GM18868 (cell line): ENCODE data around the gene UBE2K.
"Not testable (repeated sequence)": the region's sequence is repeated elsewhere in the genome, so short reads cannot be mapped to it uniquely, and the experiment has no call there.

Source experiments
- ATAC-seq: cut with Tn5 transposase; IDR thresholded peaks from one replicate; pipeline ENCODE4 v1.9.1; 2021; ENCODE audit warnings: mild to moderate bottlenecking, moderate library complexity; ENCODE audit not compliant: unreplicated experiment

Gene UBE2K

GRCh38 chr4:39687014-39687413 is 10.9 kb upstream of the UBE2K start:
- ATAC-seq = no peak

GRCh38 chr4:39689970-39690369 is 8.0 kb upstream of the UBE2K start:
- no peak for ATAC-seq

- ATAC-seq = peak; percentile 19
These were observed 581 bp downstream of the UBE2K start for GRCh38 chr4:39698424-39699009.

- no peak for ATAC-seq
These were observed 1.9 kb downstream of the UBE2K start for GRCh38 chr4:39699687-39700409.

GRCh38 chr4:39700554-39700953 is 2.6 kb downstream of the UBE2K start:
- no peak for ATAC-seq

- no peak for ATAC-seq
These were observed 4.8 kb downstream of the UBE2K start for GRCh38 chr4:39702716-39703115.

- not testable (repeated sequence) for ATAC-seq
These were observed 6.9 kb downstream of the UBE2K start for GRCh38 chr4:39704789-39705188.

- ATAC-seq = peak; percentile 17
These were observed 8.4 kb downstream of the UBE2K start for GRCh38 chr4:39706334-39706733.

GRCh38 chr4:39706741-39707511 is 9.0 kb downstream of the UBE2K start:
- peak; percentile 53 for ATAC-seq

- peak; percentile 56 for ATAC-seq
These were observed 12.4 kb downstream of the UBE2K start for GRCh38 chr4:39710098-39710896.

- no peak for ATAC-seq
These were observed 15.1 kb downstream of the UBE2K start for GRCh38 chr4:39712819-39713607.

- ATAC-seq = peak; percentile 53
These were observed 15.8 kb downstream of the UBE2K start for GRCh38 chr4:39713691-39714090.

GRCh38 chr4:39714166-39714565 is 16.2 kb downstream of the UBE2K start:
- ATAC-seq = no peak

GRCh38 chr4:39715788-39716187 is 17.9 kb downstream of the UBE2K start:
- peak; percentile 73 for ATAC-seq

GRCh38 chr4:39716356-39716755 is 18.4 kb downstream of the UBE2K start:
- ATAC-seq = no peak

GRCh38 chr4:39717743-39718142 is 19.8 kb downstream of the UBE2K start:
- ATAC-seq = not testable (repeated sequence)

- no peak for ATAC-seq
These were observed 20.7 kb downstream of the UBE2K start for GRCh38 chr4:39718366-39719323.

- ATAC-seq = no peak
These were observed 22.1 kb downstream of the UBE2K start for GRCh38 chr4:39719804-39720580.
